H9 (cell line): ENCODE data around the gene PRPF40A. TPM values are rescaled to one million over a fixed set of nuclear protein-coding genes. Genes with fewer than 3 reads are reported as not detected.
A peak's percentile ranks its signal among the peaks of the same experiment; 100 is the strongest.

Experiments
- DNase-seq: peaks from one replicate; pipeline ENCODE4 v3.0.0-alpha.2; 2017
- H2AFZ ChIP-seq: one replicate; pipeline ENCODE4 v1.6.1; 2013; ENCODE audit warnings: mild to moderate bottlenecking, low read length, control low read depth, moderate library complexity
- H2AK5ac ChIP-seq: 2 replicates; pipeline ENCODE4 v1.6.1; 2013; ENCODE audit warnings: low read length, control low read depth, mixed read lengths; ENCODE audit not compliant: insufficient read length
- H2BK120ac ChIP-seq: one replicate; pipeline ENCODE4 v1.6.1; 2013; ENCODE audit warnings: low read depth, mild to moderate bottlenecking, low read length, control low read depth, inconsistent platforms; ENCODE audit not compliant: poor library complexity, severe bottlenecking
- H2BK12ac ChIP-seq: 2 replicates; pipeline ENCODE4 v1.6.1; 2013; ENCODE audit warnings: low read length, control low read depth, mixed read lengths, low read depth; ENCODE audit not compliant: insufficient read length
- H2BK15ac ChIP-seq: 2 replicates; pipeline ENCODE4 v1.6.1; 2013; ENCODE audit warnings: low read depth, low read length, control low read depth
- H2BK20ac ChIP-seq: one replicate; pipeline ENCODE4 v1.6.1; 2013; ENCODE audit warnings: low read depth, mild to moderate bottlenecking, low read length, control low read depth, inconsistent platforms; ENCODE audit not compliant: poor library complexity, severe bottlenecking
- H2BK5ac ChIP-seq: 2 replicates; pipeline ENCODE4 v1.6.1; 2013; ENCODE audit warnings: low read length, control low read depth, mixed read lengths; ENCODE audit not compliant: insufficient read length
- H3K14ac ChIP-seq: 2 replicates; pipeline ENCODE4 v1.6.1; 2013; ENCODE audit warnings: low read length, control low read depth; ENCODE audit not compliant: insufficient read depth
- H3K18ac ChIP-seq: 2 replicates; pipeline ENCODE4 v1.6.1; 2013; ENCODE audit warnings: low read depth, mild to moderate bottlenecking, mixed read lengths, low read length, control low read depth; ENCODE audit not compliant: insufficient read length
- H3K23ac ChIP-seq: 2 replicates; pipeline ENCODE4 v1.6.1; 2013; ENCODE audit warnings: low read length, control low read depth, mixed read lengths, low read depth; ENCODE audit not compliant: insufficient read length
- H3K23me2 ChIP-seq: 2 replicates; pipeline ENCODE4 v1.6.1; 2013; ENCODE audit warnings: low read depth, mild to moderate bottlenecking, mixed read lengths, low read length, control low read depth; ENCODE audit not compliant: insufficient read length, poor library complexity, severe bottlenecking
- H3K27ac ChIP-seq: 2 replicates; pipeline ENCODE4 v1.5.1; 2013; ENCODE audit warnings: low read length, control low read depth, mixed read lengths, low read depth; ENCODE audit not compliant: insufficient read length
- H3K27me3 ChIP-seq: 2 replicates; pipeline ENCODE4 v1.6.1; 2013; ENCODE audit warnings: low read length, control low read depth, inconsistent platforms; ENCODE audit not compliant: insufficient read depth
- H3K4ac ChIP-seq: 2 replicates; pipeline ENCODE4 v1.6.1; 2013; ENCODE audit warnings: low read depth, mild to moderate bottlenecking, control low read depth, inconsistent platforms, low read length, moderate library complexity
- H3K4me1 ChIP-seq: 2 replicates; pipeline ENCODE4 v1.6.1; 2013; ENCODE audit warnings: low read length, control low read depth, inconsistent platforms; ENCODE audit not compliant: insufficient read depth
- H3K4me2 ChIP-seq: 2 replicates; pipeline ENCODE4 v1.6.1; 2013; ENCODE audit warnings: low read length, control low read depth, mixed read lengths; ENCODE audit not compliant: insufficient read length, insufficient read depth
- H3K56ac ChIP-seq: 2 replicates; pipeline ENCODE4 v1.6.1; 2013; ENCODE audit warnings: low read depth, mild to moderate bottlenecking, mixed read lengths, low read length, control low read depth; ENCODE audit not compliant: insufficient read length
- H3K79me1 ChIP-seq: 2 replicates; pipeline ENCODE4 v1.6.1; 2013; ENCODE audit warnings: low read depth, mild to moderate bottlenecking, moderate library complexity, low read length, control low read depth, inconsistent platforms; ENCODE audit not compliant: insufficient read depth, poor library complexity, severe bottlenecking
- H3K79me2 ChIP-seq: 2 replicates; pipeline ENCODE4 v1.6.1; 2013; ENCODE audit warnings: low read length, control low read depth, inconsistent platforms; ENCODE audit not compliant: insufficient read depth
- H3K9ac ChIP-seq: 2 replicates; pipeline ENCODE4 v1.6.1; 2013; ENCODE audit warnings: low read length, control low read depth, mixed read lengths; ENCODE audit not compliant: insufficient read length; ENCODE audit errors: extremely low read depth
- H3K9me3 ChIP-seq: one replicate; pipeline ENCODE4 v1.6.1; 2013; ENCODE audit warnings: low read depth, low read length, inconsistent platforms; ENCODE audit not compliant: control insufficient read depth
- H3T11ph ChIP-seq: one replicate; pipeline ENCODE4 v1.6.1; 2013; ENCODE audit warnings: mild to moderate bottlenecking, low read length, control low read depth, inconsistent platforms
- H4K20me1 ChIP-seq: one replicate; pipeline ENCODE4 v1.6.1; 2013; ENCODE audit not compliant: control insufficient read depth, insufficient read length, insufficient read depth
- H4K5ac ChIP-seq: 2 replicates; pipeline ENCODE4 v1.6.1; 2013; ENCODE audit warnings: low read depth, mild to moderate bottlenecking, mixed read lengths, low read length, control low read depth; ENCODE audit not compliant: insufficient read length
- H4K8ac ChIP-seq: replicated peaks from 2 replicates; pipeline ENCODE4 v1.6.1; 2013; ENCODE audit warnings: low read length, control low read depth, mixed read lengths, low read depth; ENCODE audit not compliant: insufficient read length
- H4K91ac ChIP-seq: 2 replicates; pipeline ENCODE4 v1.6.1; 2013; ENCODE audit warnings: low read depth, mild to moderate bottlenecking, moderate library complexity, mixed read lengths, low read length, control low read depth; ENCODE audit not compliant: insufficient read length
- H3K27ac Mint-ChIP-seq, 3 experiments: 2 replicates in 2 of 3; 3 replicates in 1 of 3; pipeline ENCODE4 v1.8.0; 2020 to 2021; ENCODE audit warnings: mixed read lengths in 3 of 3, mild to moderate bottlenecking in 1 of 3, moderate library complexity in 1 of 3
- H3K27me3 Mint-ChIP-seq: 2 replicates; pipeline ENCODE4 v1.8.0; 2021; ENCODE audit warnings: low read depth, mild to moderate bottlenecking, moderate library complexity, mixed read lengths
- H3K36me3 Mint-ChIP-seq, 3 experiments: 2 replicates in 2 of 3; 3 replicates in 1 of 3; pipeline ENCODE4 v1.8.0; 2020 to 2021; ENCODE audit warnings: low read depth in 3 of 3, mixed read lengths in 3 of 3; ENCODE audit not compliant: insufficient read depth in 1 of 3
- H3K4me1 Mint-ChIP-seq, 2 experiments: 2 replicates each; pipeline ENCODE4 v1.8.0; 2020; ENCODE audit warnings: mixed read lengths in 2 of 2
- H3K4me3 Mint-ChIP-seq, 2 experiments: 2 replicates in 1 of 2; 3 replicates in 1 of 2; pipeline ENCODE4 v1.8.0; 2020 to 2021; ENCODE audit warnings: mild to moderate bottlenecking in 2 of 2, mixed read lengths in 2 of 2, moderate library complexity in 1 of 2
- H3K9me3 Mint-ChIP-seq, 2 experiments: 2 replicates in 1 of 2; 3 replicates in 1 of 2; pipeline ENCODE4 v1.8.0; 2020; ENCODE audit warnings: mild to moderate bottlenecking in 2 of 2, mixed read lengths in 2 of 2, moderate library complexity in 1 of 2
- WGBS: extraction: QIAGEN DNeasy Blood & Tissue Kit; methylation state at CpG from one replicate; pipeline ENCODE4 v1.1.7; 2013; ENCODE audit warnings: missing lambda C conversion rate, low lambda C conversion rate, mixed read lengths; ENCODE audit not compliant: insufficient read length; ENCODE audit errors: extremely low coverage; 5-methylcytosine and 5-hydroxymethylcytosine counted together
- total RNA-seq: library from RNA; stranded (reverse); gene quantifications from 2 replicates; pipeline ENCODE4 v1.2.1, GENCODE V29; 2021
- TF ChIP-seq, protein P1 (sequence below): fragments of 200-600 bp; sonication (generic); conservative IDR thresholded peaks from 3 replicates; pipeline ENCODE4 v1.8.0; 2021; ENCODE audit warnings: antibody characterized with exemption, mild to moderate bottlenecking

Gene PRPF40A
- total RNA-seq, 1 experiment from 2014 or later = 158 TPM

DNA sequence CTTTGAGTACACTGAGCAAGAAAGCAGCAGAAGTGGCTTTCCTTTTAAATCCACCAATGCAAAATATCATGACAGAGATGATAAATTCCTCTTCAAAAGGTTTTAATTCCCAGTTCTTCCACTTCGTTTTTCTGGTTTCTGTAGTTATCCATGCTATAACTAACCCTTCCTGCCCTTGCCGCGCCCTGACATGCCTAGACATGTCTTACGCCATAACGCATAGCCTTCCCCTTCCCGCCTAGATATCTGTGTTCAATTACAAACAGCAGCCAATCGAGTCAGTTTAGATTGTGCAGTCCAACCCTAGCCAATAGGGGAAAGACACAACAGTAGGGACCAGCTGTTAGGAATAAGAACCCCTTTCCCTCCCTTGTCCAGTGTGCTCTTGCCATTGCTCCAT is 16.1 kb downstream of the PRPF40A start:
- H4K91ac ChIP-seq = no peak overlapping the region
- H2BK5ac ChIP-seq = no peak overlapping the region
- H3K23me2 ChIP-seq = no peaks in the 10 kb centered on the region
- H3K4me1 ChIP-seq = no peaks in the 10 kb centered on the region; the same call in 1 of the 2 replicates
- H3K9me3 Mint-ChIP-seq = no peaks in the 10 kb centered on the region
- H2AFZ ChIP-seq = no peak overlapping the region
- H2BK20ac ChIP-seq = no peak overlapping the region
- TF ChIP-seq, protein P1, sequence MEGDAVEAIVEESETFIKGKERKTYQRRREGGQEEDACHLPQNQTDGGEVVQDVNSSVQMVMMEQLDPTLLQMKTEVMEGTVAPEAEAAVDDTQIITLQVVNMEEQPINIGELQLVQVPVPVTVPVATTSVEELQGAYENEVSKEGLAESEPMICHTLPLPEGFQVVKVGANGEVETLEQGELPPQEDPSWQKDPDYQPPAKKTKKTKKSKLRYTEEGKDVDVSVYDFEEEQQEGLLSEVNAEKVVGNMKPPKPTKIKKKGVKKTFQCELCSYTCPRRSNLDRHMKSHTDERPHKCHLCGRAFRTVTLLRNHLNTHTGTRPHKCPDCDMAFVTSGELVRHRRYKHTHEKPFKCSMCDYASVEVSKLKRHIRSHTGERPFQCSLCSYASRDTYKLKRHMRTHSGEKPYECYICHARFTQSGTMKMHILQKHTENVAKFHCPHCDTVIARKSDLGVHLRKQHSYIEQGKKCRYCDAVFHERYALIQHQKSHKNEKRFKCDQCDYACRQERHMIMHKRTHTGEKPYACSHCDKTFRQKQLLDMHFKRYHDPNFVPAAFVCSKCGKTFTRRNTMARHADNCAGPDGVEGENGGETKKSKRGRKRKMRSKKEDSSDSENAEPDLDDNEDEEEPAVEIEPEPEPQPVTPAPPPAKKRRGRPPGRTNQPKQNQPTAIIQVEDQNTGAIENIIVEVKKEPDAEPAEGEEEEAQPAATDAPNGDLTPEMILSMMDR = no peak
- DNase-seq = no peak
- H3K4ac ChIP-seq = no peak overlapping the region; the same call in 1 of the 2 replicates
- peak overlapping the region; percentile 47 for H3K18ac ChIP-seq
- H3K79me2 ChIP-seq = peaks cover 46% of the 10 kb centered on the region; the same call in 1 of the 2 replicates
- H2AK5ac ChIP-seq = no peak overlapping the region
- H3K23ac ChIP-seq = no peak overlapping the region
- no peak overlapping the region for H2BK12ac ChIP-seq
- no peak overlapping the region for H3K56ac ChIP-seq
- H3K27me3 ChIP-seq = no peaks in the 10 kb centered on the region
- H3K36me3 Mint-ChIP-seq = peaks cover 16 to 26% (median 23%) of the 10 kb centered on the region in 3 experiments
- H4K20me1 ChIP-seq = no peaks in the 10 kb centered on the region
- no peaks in the 10 kb centered on the region for H3K27me3 Mint-ChIP-seq
- H3K4me1 Mint-ChIP-seq = peaks cover 18 to 39% of the 10 kb centered on the region in 2 experiments
- H3K27ac ChIP-seq = no peak overlapping the region
- no peak overlapping the region for H4K5ac ChIP-seq
- no peak overlapping the region for H3K4me3 Mint-ChIP-seq
- H2BK120ac ChIP-seq = no peak overlapping the region
- no CpG with 5 or more reads among the region's 7 CpGs for WGBS
- no peak overlapping the region for H3K9ac ChIP-seq
- H4K8ac ChIP-seq = no peak overlapping the region
- peaks cover 14% of the 10 kb centered on the region for H3K79me1 ChIP-seq
- H3T11ph ChIP-seq = no peak overlapping the region
- no peak overlapping the region for H3K14ac ChIP-seq
- H3K9me3 ChIP-seq = no peaks in the 10 kb centered on the region
- no peak overlapping the region for H2BK15ac ChIP-seq
- H3K27ac Mint-ChIP-seq = peak overlapping the region; percentile 42 to 87 (median 46); a peak in 5 of 7 replicates
- H3K4me2 ChIP-seq = no peak overlapping the region
